WTC11 (cell line): Measurements from ENCODE around the gene CERS5. TPM values are rescaled to one million over a fixed set of nuclear protein-coding genes. Genes with fewer than 3 reads are reported as not detected.
A peak's percentile ranks its signal among the peaks of the same experiment; 100 is the strongest.

Source experiments
- ATAC-seq: fragments of 200-7000 bp; cut with Tn5 transposase; 2 replicates; pipeline ENCODE4 v1.10.0; 2021; ENCODE audit warnings: mild to moderate bottlenecking, moderate library complexity
- CTCF ChIA-PET: fragments of 300-600 bp; sonication (Branson Sonifier 250); formaldehyde crosslinking; loops from one replicate; lab custom pipeline; 2021; ENCODE audit warnings: antibody characterized with exemption; lab: Charles Lee
- POLR2A ChIA-PET: fragments of 350-600 bp; sonication (Branson Sonifier 250); formaldehyde crosslinking; loops from one replicate; lab custom pipeline; 2021; ENCODE audit warnings: antibody characterized with exemption; lab: Charles Lee
- DNase-seq: peaks from one replicate; pipeline ENCODE4 v3.0.0; 2021; ENCODE audit warnings: low spot score
- H3K27ac Mint-ChIP-seq: 2 replicates; pipeline ENCODE4 v1.8.0; 2021; ENCODE audit warnings: mixed read lengths
- H3K27me3 Mint-ChIP-seq: 2 replicates; pipeline ENCODE4 v1.8.0; 2021; ENCODE audit warnings: low read depth, mild to moderate bottlenecking, moderate library complexity, mixed read lengths
- H3K36me3 Mint-ChIP-seq: 2 replicates; pipeline ENCODE4 v1.8.0; 2021; ENCODE audit warnings: mixed read lengths
- H3K4me1 Mint-ChIP-seq: 2 replicates; pipeline ENCODE4 v1.8.0; 2022; ENCODE audit warnings: mixed read lengths
- H3K4me3 Mint-ChIP-seq: 2 replicates; pipeline ENCODE4 v1.8.0; 2021; ENCODE audit warnings: mild to moderate bottlenecking, moderate library complexity, mixed read lengths
- H3K9me3 Mint-ChIP-seq: 2 replicates; pipeline ENCODE4 v1.8.0; 2021; ENCODE audit warnings: mixed read lengths
- AR ChIP-seq: fragments of 250-450 bp; sonication (Bioruptor Pico); IDR thresholded peaks from 2 replicates; pipeline ENCODE4 v1.9.0; 2021; ENCODE audit warnings: mild to moderate bottlenecking
- ATF6 ChIP-seq: sonication (generic); formaldehyde crosslinking; IDR thresholded peaks from 2 replicates; pipeline ENCODE4 v1.8.1; 2023; ENCODE audit warnings: mild to moderate bottlenecking, missing genetic modification reagents
- CREB1 ChIP-seq: sonication (generic); formaldehyde crosslinking; IDR thresholded peaks from 2 replicates; pipeline ENCODE4 v1.8.0; 2023; ENCODE audit warnings: mild to moderate bottlenecking, missing genetic modification reagents
- E2F1 ChIP-seq: sonication (generic); formaldehyde crosslinking; IDR thresholded peaks from 2 replicates; pipeline ENCODE4 v1.8.0; 2022; ENCODE audit warnings: mild to moderate bottlenecking, missing genetic modification reagents
- E2F5 ChIP-seq: sonication (generic); formaldehyde crosslinking; IDR thresholded peaks from 2 replicates; pipeline ENCODE4 v1.8.1; 2022; ENCODE audit warnings: mild to moderate bottlenecking, moderate library complexity, missing genetic modification reagents
- ELF4 ChIP-seq: sonication (generic); formaldehyde crosslinking; IDR thresholded peaks from 2 replicates; pipeline ENCODE4 v1.8.1; 2022; ENCODE audit warnings: low read depth, mild to moderate bottlenecking, moderate library complexity, missing genetic modification reagents
- GABPB1 ChIP-seq: sonication (generic); formaldehyde crosslinking; IDR thresholded peaks from 2 replicates; pipeline ENCODE4 v1.8.1; 2023; ENCODE audit warnings: mild to moderate bottlenecking, missing genetic modification reagents
- IRF2 ChIP-seq: sonication (generic); formaldehyde crosslinking; IDR thresholded peaks from 2 replicates; pipeline ENCODE4 v1.8.0; 2022; ENCODE audit warnings: low read depth, missing genetic modification reagents, borderline replicate concordance
- JUN ChIP-seq: sonication (generic); formaldehyde crosslinking; IDR thresholded peaks from 2 replicates; pipeline ENCODE4 v1.8.0; 2023; ENCODE audit warnings: mild to moderate bottlenecking, missing genetic modification reagents
- KAT7 ChIP-seq: sonication (generic); formaldehyde crosslinking; IDR thresholded peaks from 2 replicates; pipeline ENCODE4 v1.8.1; 2023; ENCODE audit warnings: missing genetic modification reagents, mild to moderate bottlenecking, borderline replicate concordance
- MYBL2 ChIP-seq: sonication (generic); formaldehyde crosslinking; IDR thresholded peaks from 2 replicates; pipeline ENCODE4 v1.8.1; 2023; ENCODE audit warnings: mild to moderate bottlenecking, moderate library complexity, missing genetic modification reagents
- PRDM15 ChIP-seq: sonication (generic); formaldehyde crosslinking; IDR thresholded peaks from 2 replicates; pipeline ENCODE4 v1.8.0; 2022; ENCODE audit warnings: missing genetic modification reagents
- PRRX2 ChIP-seq: fragments of 250-450 bp; sonication (Bioruptor Pico); IDR thresholded peaks from 2 replicates; pipeline ENCODE4 v1.8.0; 2021; ENCODE audit warnings: mild to moderate bottlenecking
- RELA ChIP-seq: sonication (generic); formaldehyde crosslinking; IDR thresholded peaks from 2 replicates; pipeline ENCODE4 v1.8.1; 2022; ENCODE audit warnings: missing genetic modification reagents, mild to moderate bottlenecking, borderline replicate concordance
- SMAD4 ChIP-seq: sonication (generic); formaldehyde crosslinking; IDR thresholded peaks from 2 replicates; pipeline ENCODE4 v1.8.0; 2022; ENCODE audit warnings: mild to moderate bottlenecking, missing genetic modification reagents
- TCF7 ChIP-seq: sonication (generic); formaldehyde crosslinking; IDR thresholded peaks from 2 replicates; pipeline ENCODE4 v1.8.0; 2022; ENCODE audit warnings: mild to moderate bottlenecking, low read depth, missing genetic modification reagents, moderate library complexity
- USF1 ChIP-seq: sonication (generic); formaldehyde crosslinking; IDR thresholded peaks from 2 replicates; pipeline ENCODE4 v1.8.0; 2022; ENCODE audit warnings: mild to moderate bottlenecking, missing genetic modification reagents
- ZNF423 ChIP-seq: fragments of 250-450 bp; sonication (Bioruptor Pico); IDR thresholded peaks from 2 replicates; pipeline ENCODE4 v2.1.2; 2022; ENCODE audit warnings: mild to moderate bottlenecking, moderate library complexity
- total RNA-seq: library from RNA; stranded (reverse); gene quantifications from 3 replicates; pipeline ENCODE4 v1.2.3, GENCODE V29; 2021

Gene CERS5
- total RNA-seq, 1 experiment from 2014 or later = 55.8 TPM

- no peak for TF ChIP-seq RELA (CRISPR knock-in tag)
- TF ChIP-seq USF1 (CRISPR knock-in tag) = no peak
- no peak for TF ChIP-seq SMAD4 (CRISPR knock-in tag)
- no peak for TF ChIP-seq GABPB1 (CRISPR knock-in tag)
- TF ChIP-seq IRF2 (CRISPR knock-in tag) = no peak
- TF ChIP-seq JUN = no peak
These were observed 46.3 kb upstream of the CERS5 start (continued) for GRCh38 chr12:50213439-50213838.

GRCh38 chr12:50212071-50212467 is 44.9 kb upstream of the CERS5 start:
- Mint-ChIP-seq H3K36me3 (no peaks in the 10 kb centered on the region; the same call in 1 of the 2 replicates), H3K4me3 (no peak overlapping the region), H3K27ac (peak overlapping the region; percentile 80; the same call in 1 of the 2 replicates), H3K27me3 (no peaks in the 10 kb centered on the region), H3K4me1 (peaks cover 8% of the 10 kb centered on the region), H3K9me3 (no peaks in the 10 kb centered on the region)
- no peak for TF ChIP-seq CREB1
- POLR2A ChIA-PET = interaction anchor here (0.9 kb wide), 1 partner anchor 10 kb away, joined by 3 read pairs; no protein-coding TSS in a partner anchor
- DNase-seq = no peak
- no peak for ATAC-seq
- CTCF ChIA-PET = interaction anchor here (0.6 to 1.3 kb wide), 3 partner anchors 100 to 173 kb away, joined by 3 to 4 read pairs (median 3); partner anchors contain the start of gene COX14

- no peaks in the 10 kb centered on the region for H3K27me3 Mint-ChIP-seq
- peak overlapping the region; percentile 80 for H3K27ac Mint-ChIP-seq
- H3K4me3 Mint-ChIP-seq = no peak overlapping the region
- DNase-seq = no peak
- no peaks in the 10 kb centered on the region; the same call in 1 of the 2 replicates for H3K36me3 Mint-ChIP-seq
- ChIA-PET CTCF (interaction anchor here (0.6 to 1.3 kb wide), 4 partner anchors 10 to 174 kb away, joined by 3 to 4 read pairs (median 3); partner anchors contain the start of gene COX14), POLR2A (interaction anchor here (0.9 kb wide), 1 partner anchor 11 kb away, joined by 3 read pairs; no protein-coding TSS in a partner anchor)
- peaks cover 9% of the 10 kb centered on the region for H3K4me1 Mint-ChIP-seq
- no peaks in the 10 kb centered on the region for H3K9me3 Mint-ChIP-seq
- ATAC-seq = no peak
- TF ChIP-seq ATF6 (CRISPR knock-in tag) = no peak
- no peak for TF ChIP-seq E2F1 (CRISPR knock-in tag)
- no peak for TF ChIP-seq PRDM15
These were observed 44.4 kb upstream of the CERS5 start for GRCh38 chr12:50211392-50212070.

- no peaks in the 10 kb centered on the region for H3K9me3 Mint-ChIP-seq
- CTCF ChIA-PET = no interaction called here
- H3K36me3 Mint-ChIP-seq = peaks cover 16% of the 10 kb centered on the region
- TF ChIP-seq KAT7 (CRISPR knock-in tag) = no peak
- no peak for TF ChIP-seq RELA (CRISPR knock-in tag)
- no peak for TF ChIP-seq TCF7 (CRISPR knock-in tag)
- no peak for TF ChIP-seq PRRX2 (CRISPR knock-in tag)
- TF ChIP-seq MYBL2 (CRISPR knock-in tag) = no peak
- TF ChIP-seq E2F5 = no peak
- TF ChIP-seq AR (CRISPR knock-in tag) = no peak
- TF ChIP-seq ELF4 (CRISPR knock-in tag) = no peak
- no peak for TF ChIP-seq ZNF423 (CRISPR knock-in tag)
These were observed 40.3 kb upstream of the CERS5 start for GRCh38 chr12:50207424-50207823.

More at GRCh38 chr12:50207424-50207823, 40.3 kb upstream of the CERS5 start:
- H3K4me3 Mint-ChIP-seq = no peak overlapping the region
- no peak for DNase-seq
- POLR2A ChIA-PET = no interaction called here
- no peak overlapping the region for H3K27ac Mint-ChIP-seq
- no peaks in the 10 kb centered on the region for H3K27me3 Mint-ChIP-seq
- no peak for ATAC-seq
- H3K4me1 Mint-ChIP-seq = peaks cover 25% of the 10 kb centered on the region
